ENCODE measurements around the gene NDUFS3.
A peak's percentile ranks its signal among the peaks of the same experiment; 100 is the strongest.
"Not testable (repeated sequence)": the region's sequence is repeated elsewhere in the genome, so short reads cannot be mapped to it uniquely, and the experiment has no call there.

Gene NDUFS3

GRCh38 chr11:47578524-47579494 is at the start of gene NDUFS3, which contains the start of gene KBTBD4:
TSS of gene NDUFS3 (plus strand) at chr11:47579074. CDS start at chr11:47579092, 18 bp downstream.
TSS of gene KBTBD4 (minus strand) at chr11:47578970. CDS start at chr11:47578951, 19 bp downstream.
- peak; percentile 59 to 95 (median 88) for DNase-seq

- DNase-seq, result no peak
Measured at GRCh38 chr11:47529951-47530350, 48.9 kb upstream of the NDUFS3 start.

- DNase-seq, result not testable (repeated sequence)
Measured at GRCh38 chr11:47530721-47531120, 48.2 kb upstream of the NDUFS3 start.

- DNase-seq, result no peak
Measured at GRCh38 chr11:47531666-47532065, 47.2 kb upstream of the NDUFS3 start.

- peak in 8 of 56 donors; percentile 11 to 56 (median 40) for DNase-seq
Measured at GRCh38 chr11:47532597-47533213, 46.2 kb upstream of the NDUFS3 start.

- no peak for DNase-seq
Measured at GRCh38 chr11:47533690-47534151, 45.2 kb upstream of the NDUFS3 start.

GRCh38 chr11:47534704-47535251 is 44.1 kb upstream of the NDUFS3 start:
- DNase-seq, result no peak

- DNase-seq, result no peak
Measured at GRCh38 chr11:47536915-47537314, 42.0 kb upstream of the NDUFS3 start.

GRCh38 chr11:47538741-47539565 is 39.9 kb upstream of the NDUFS3 start:
- DNase-seq, result peak in 10 of 56 donors; percentile 4 to 56 (median 10)

GRCh38 chr11:47539681-47540039 is 39.2 kb upstream of the NDUFS3 start:
- DNase-seq, result no peak

GRCh38 chr11:47541070-47541469 is 37.8 kb upstream of the NDUFS3 start:
- DNase-seq, result no peak

- no peak for DNase-seq
Measured at GRCh38 chr11:47545298-47545697, 33.6 kb upstream of the NDUFS3 start.

GRCh38 chr11:47546274-47546673 is 32.6 kb upstream of the NDUFS3 start:
- not testable (repeated sequence) for DNase-seq

GRCh38 chr11:47550288-47551047 is 28.4 kb upstream of the NDUFS3 start:
- DNase-seq, result no peak

GRCh38 chr11:47551086-47551485 is 27.8 kb upstream of the NDUFS3 start:
- DNase-seq, result no peak

GRCh38 chr11:47552056-47552565 is 26.8 kb upstream of the NDUFS3 start:
- peak in 20 of 56 donors; percentile 15 to 54 (median 40) for DNase-seq

- DNase-seq, result peak; percentile 41 to 92 (median 84)
Measured at GRCh38 chr11:47552566-47553405, 26.1 kb upstream of the NDUFS3 start, which contains the start of gene CELF1. TSS of gene CELF1 (minus strand) at chr11:47553132. CDS start at chr11:47499523, 53,609 bp downstream.

GRCh38 chr11:47553406-47553743 is 25.5 kb upstream of the NDUFS3 start:
- DNase-seq, result peak in 5 of 56 donors; percentile 63 to 87 (median 69)

- not testable (repeated sequence) for DNase-seq
Measured at GRCh38 chr11:47557004-47557403, 21.9 kb upstream of the NDUFS3 start.
